DOHH2 (cell line): ENCODE results near the gene RAB4B.
"Not testable (repeated sequence)": the region's sequence is repeated elsewhere in the genome, so short reads cannot be mapped to it uniquely, and the experiment has no call there.

Source experiments
- CTCF ChIP-seq: fragments of 200-600 bp; sonication (generic); IDR thresholded peaks from one replicate; pipeline ENCODE4 v1.5.1; 2014; ENCODE audit warnings: antibody characterized with exemption, mild to moderate bottlenecking, low read depth, low read length; ENCODE audit not compliant: poor library complexity, severe bottlenecking
- EZH2phosphoT487 ChIP-seq: fragments of 200-600 bp; sonication (generic); IDR thresholded peaks from 2 replicates; pipeline ENCODE4 v1.6.1; 2017; ENCODE audit warnings: borderline replicate concordance, mild to moderate bottlenecking, antibody characterized with exemption, low read length, moderate library complexity, mixed read lengths

DNA sequence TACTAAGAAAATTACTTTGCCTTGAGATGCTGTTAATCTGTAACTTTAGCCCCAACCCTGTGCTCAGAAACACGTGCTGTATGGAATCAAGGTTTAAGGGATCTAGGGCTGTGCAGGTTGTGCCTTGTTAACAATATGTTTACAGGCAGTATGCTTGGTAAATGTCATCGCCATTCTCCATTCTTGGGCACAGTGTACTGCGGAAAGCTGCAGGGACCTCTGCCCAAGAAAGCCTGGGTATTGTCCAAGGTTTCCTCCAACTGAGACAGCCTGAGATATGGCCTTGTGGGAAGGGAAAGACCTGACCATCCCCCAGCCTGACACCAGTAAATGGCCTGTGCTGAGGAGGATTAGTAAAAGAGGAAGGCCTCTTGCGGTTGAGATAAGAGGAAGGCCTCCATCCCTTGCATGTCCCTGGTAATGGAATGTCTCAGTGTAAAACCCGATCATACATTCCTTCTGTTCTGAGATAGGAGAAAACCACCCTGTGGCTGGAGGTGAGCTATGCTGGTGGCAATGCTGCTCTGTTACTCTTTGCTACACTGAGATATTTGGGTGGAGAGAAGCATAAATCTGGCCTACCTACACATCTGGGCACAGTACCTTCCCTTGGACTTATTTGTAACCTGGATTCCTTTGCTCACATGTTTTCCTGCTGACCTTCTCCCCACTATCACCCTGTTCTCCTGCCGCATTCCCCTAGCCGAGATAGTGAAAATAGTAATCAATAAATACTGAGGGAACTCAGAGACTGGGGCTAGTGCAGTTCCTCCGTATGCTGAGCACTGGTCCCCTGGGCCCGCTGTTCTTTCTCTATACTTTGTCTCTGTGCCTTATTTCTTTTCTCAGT is 44.9 kb downstream of the RAB4B start:
- TF ChIP-seq CTCF, EZH2phosphoT487: not testable (repeated sequence)
